OCI-LY7 (cell line): ENCODE results near the gene CTNNBL1. TPM values are rescaled to one million over a fixed set of nuclear protein-coding genes. Genes with fewer than 3 reads are reported as not detected.

Source experiments
- BruUV-seq: library from RNA; stranded (reverse); fragments of 400-500 nt; replicated peaks from 2 replicates; lab custom pipeline; 2021; lab: Mats Ljungman, UMichigan
- CTCF ChIA-PET: fragments of 300-600 bp; sonication (Branson Sonifier 250); formaldehyde crosslinking; loops from one replicate; lab custom pipeline; 2022; ENCODE audit warnings: antibody characterized with exemption; ENCODE audit not compliant: unreplicated experiment; lab: Charles Lee
- POLR2A ChIA-PET: fragments of 300-600 bp; sonication (Branson Sonifier 250); formaldehyde crosslinking; loops from one replicate; lab custom pipeline; 2022; ENCODE audit warnings: antibody characterized with exemption; lab: Charles Lee
- DNase-seq: peaks from one replicate; pipeline ENCODE4 v3.0.0-alpha.2; 2015; ENCODE audit warnings: low spot score
- H2AFZ ChIP-seq: fragments of 200-600 bp; sonication (generic), shearing (Covaris generic); 2 replicates; pipeline ENCODE4 v1.6.1; 2014; ENCODE audit warnings: mild to moderate bottlenecking, antibody characterized with exemption, low read length, moderate library complexity
- H3K27ac ChIP-seq: fragments of 200-600 bp; sonication (generic); 2 replicates; pipeline ENCODE4 v1.5.1; 2014; ENCODE audit warnings: mixed run types, low read depth, mild to moderate bottlenecking, moderate library complexity, low read length, inconsistent platforms; ENCODE audit not compliant: poor library complexity, severe bottlenecking
- H3K36me3 ChIP-seq: fragments of 200-600 bp; sonication (generic); 2 replicates; pipeline ENCODE4 v1.6.1; 2014; ENCODE audit warnings: mild to moderate bottlenecking, antibody characterized with exemption, low read length, moderate library complexity, mixed read lengths; ENCODE audit not compliant: insufficient read depth
- H3K4me1 ChIP-seq: fragments of 200-600 bp; sonication (generic); 2 replicates; pipeline ENCODE4 v1.5.1; 2014; ENCODE audit warnings: mild to moderate bottlenecking, low read length; ENCODE audit not compliant: insufficient read depth, poor library complexity, severe bottlenecking
- H3K4me2 ChIP-seq: fragments of 200-600 bp; sonication (generic); 2 replicates; pipeline ENCODE4 v1.6.1; 2014; ENCODE audit warnings: mild to moderate bottlenecking, low read length
- H3K4me3 ChIP-seq: fragments of 200-600 bp; sonication (generic); 2 replicates; pipeline ENCODE4 v1.5.1; 2014; ENCODE audit warnings: mild to moderate bottlenecking, low read depth, low read length; ENCODE audit not compliant: poor library complexity, severe bottlenecking
- H3K79me2 ChIP-seq: fragments of 200-600 bp; sonication (generic); 2 replicates; pipeline ENCODE4 v1.6.1; 2016; ENCODE audit warnings: low read depth, mild to moderate bottlenecking, low read length, moderate library complexity, mixed read lengths; ENCODE audit not compliant: insufficient read depth
- H3K9me2 ChIP-seq: fragments of 200-600 bp; sonication (generic); 2 replicates; pipeline ENCODE4 v1.6.1; 2016; ENCODE audit warnings: mild to moderate bottlenecking, low read length, mixed read lengths; ENCODE audit not compliant: insufficient read depth
- H3K9me3 ChIP-seq: fragments of 200-600 bp; sonication (generic); 2 replicates; pipeline ENCODE4 v1.6.1; 2014; ENCODE audit warnings: mild to moderate bottlenecking, mixed run types, low read length, mixed read lengths
- H4K20me1 ChIP-seq: fragments of 200-600 bp; sonication (generic); 2 replicates; pipeline ENCODE4 v1.6.1; 2014; ENCODE audit warnings: mild to moderate bottlenecking, antibody characterized with exemption, low read length, moderate library complexity, mixed read lengths; ENCODE audit not compliant: insufficient read depth
- CTCF ChIP-seq: fragments of 200-600 bp; sonication (generic); conservative IDR thresholded peaks from 2 replicates; pipeline ENCODE4 v1.5.1; 2014; ENCODE audit warnings: mild to moderate bottlenecking, antibody characterized with exemption, low read length, moderate library complexity, mixed read lengths
- EZH2phosphoT487 ChIP-seq: fragments of 200-600 bp; sonication (generic); IDR thresholded peaks from 2 replicates; pipeline ENCODE4 v1.6.1; 2018; ENCODE audit warnings: low read depth, borderline replicate concordance, mild to moderate bottlenecking, mixed run types, antibody characterized with exemption, low read length, moderate library complexity, mixed read lengths
- intact Hi-C: fragments of 100-400 bp; cut with micrococcal nuclease; formaldehyde crosslinking; loops from one replicate; pipeline ENCODE4 v1.10.0; 2022; ENCODE audit not compliant: unreplicated experiment
- total RNA-seq, 2 experiments: library from RNA; depleted of rRNA in 1 of 2; stranded (reverse); fragments of >200 nt in 1 of 2; shearing (Covaris generic) in 1 of 2; gene quantifications; 2 replicates each; pipeline ENCODE4 v1.2.3, GENCODE V29; 2014 to 2022

The CTNNBL1 gene
- total RNA-seq, 2 experiments from 2014 or later = 38.0 to 90.0 TPM

DNA sequence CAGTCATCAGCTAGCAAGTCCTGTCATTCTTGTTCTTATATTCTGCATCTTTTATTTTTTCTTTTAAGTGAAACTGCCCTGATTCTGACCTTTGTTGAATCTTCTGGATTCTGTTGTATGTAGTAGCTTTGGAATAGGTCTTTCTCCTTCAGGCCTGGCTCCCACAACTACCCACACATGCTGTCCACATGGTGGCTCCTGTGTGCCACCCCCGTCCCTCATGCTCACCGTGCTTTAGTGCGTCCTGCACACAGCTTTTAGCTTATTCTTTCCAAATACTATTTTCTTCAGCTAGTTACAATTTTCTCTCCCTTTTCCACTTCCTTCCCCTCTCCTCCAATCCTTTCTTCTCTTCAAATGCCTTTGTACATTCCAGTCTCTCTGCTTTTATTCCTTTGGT lies 61.8 kb downstream of the CTNNBL1 start:
- Histone ChIP-seq H3K4me2 (no peak overlapping the region), H3K36me3 (peaks cover 17% of the 10 kb centered on the region), H3K79me2 (no peaks in the 10 kb centered on the region), H3K27ac (no peak overlapping the region), H3K9me2 (no peaks in the 10 kb centered on the region), H4K20me1 (no peaks in the 10 kb centered on the region), H3K4me1 (peaks cover 1% of the 10 kb centered on the region), H3K4me3 (no peak overlapping the region), H2AFZ (no peak overlapping the region), H3K9me3 (no peaks in the 10 kb centered on the region)
- intact Hi-C loops = no loop called here
- no TSS peak for BruUV-seq
- 0 out of 2 replicates have a peak, but pooled peaks have one; percentile 10 for TF ChIP-seq CTCF
- no peak for TF ChIP-seq EZH2phosphoT487
- ChIA-PET CTCF (no interaction called here), POLR2A (interaction anchor here (0.7 to 1.5 kb wide), 3 partner anchors 20 to 240 kb away, joined by 3 read pairs; no protein-coding TSS in a partner anchor)
- DNase-seq = no peak

- H3K36me3 ChIP-seq = peaks cover 16% of the 10 kb centered on the region
- intact Hi-C loops = no loop called here
- TF ChIP-seq CTCF (no peak), EZH2phosphoT487 (no peak)
- CTCF ChIA-PET = no interaction called here
- no peaks in the 10 kb centered on the region for H3K9me3 ChIP-seq
- no peaks in the 10 kb centered on the region for H3K79me2 ChIP-seq
- DNase-seq = no peak
- no peaks in the 10 kb centered on the region for H4K20me1 ChIP-seq
- H3K4me2 ChIP-seq = no peak overlapping the region
- no peaks in the 10 kb centered on the region for H3K9me2 ChIP-seq
- no peak overlapping the region for H2AFZ ChIP-seq
- no peak overlapping the region for H3K4me3 ChIP-seq
- H3K27ac ChIP-seq = no peak overlapping the region
- no peaks in the 10 kb centered on the region for H3K4me1 ChIP-seq
- POLR2A ChIA-PET = no interaction called here
- BruUV-seq = no TSS peak
These were observed 62.4 kb downstream of the CTNNBL1 start for GRCh38 chr20:37756234-37756633.

GRCh38 chr20:37757550-37757949 lies 63.7 kb downstream of the CTNNBL1 start:
- TF ChIP-seq CTCF = peak; percentile 45; the same call in 1 of the 2 replicates
- TF ChIP-seq EZH2phosphoT487 = no peak
- Histone ChIP-seq H3K4me1 (no peaks in the 10 kb centered on the region), H2AFZ (no peak overlapping the region), H3K4me2 (no peak overlapping the region), H3K36me3 (peaks cover 5% of the 10 kb centered on the region), H3K79me2 (no peaks in the 10 kb centered on the region), H3K9me2 (no peaks in the 10 kb centered on the region), H3K9me3 (no peaks in the 10 kb centered on the region), H3K27ac (no peak overlapping the region), H3K4me3 (no peak overlapping the region), H4K20me1 (no peaks in the 10 kb centered on the region)
- ChIA-PET CTCF (no interaction called here), POLR2A (no interaction called here)
- intact Hi-C loops = no loop called here
- BruUV-seq = no TSS peak
- DNase-seq = peak; percentile 26
